ENCODE results near the gene PANK3. TPM values are rescaled to one million over a fixed set of nuclear protein-coding genes. Genes with fewer than 3 reads are reported as not detected.

PANK3 gene
- total RNA-seq, 1 experiment from 2014 or later = 78.3 TPM

Small RNA genes within 50 kb of the gene (small RNA-seq; reads per million reads assigned to genes)
- 0.67 reads per million, percentile 18 among the genes with 10 or more reads in this experiment for gene MIR103A1

Other genes starting within 250 kb of the PANK3 start
- gene RARS1, start 92.9 kb downstream of the PANK3 start, total RNA-seq (2014; rRNA removed; shearing (Covaris generic); ENCODE audit: low replicate concordance) = 61.8 and 69.8 TPM in 2 replicates
- 1.2 and 3.2 TPM in 2 replicates for gene FBLL1, start 50.1 kb downstream of the PANK3 start, total RNA-seq (2014; rRNA removed; shearing (Covaris generic); ENCODE audit: low replicate concordance)